GM12878 (cell line): Measurements from ENCODE around the gene DCTN4. TPM values are rescaled to one million over a fixed set of nuclear protein-coding genes. Genes with fewer than 3 reads are reported as not detected.

ENCODE experiments used
- ASH2L ChIP-seq: fragments of 300-600, 200-600 bp; sonication (generic); IDR thresholded peaks from 2 replicates; pipeline ENCODE4 v1.6.1; 2017; ENCODE audit warnings: low read depth, mild to moderate bottlenecking, borderline replicate concordance
- CHD4 ChIP-seq: fragments of 200-600 bp; sonication (generic); IDR thresholded peaks from 2 replicates; pipeline ENCODE4 v1.6.1; 2016; ENCODE audit warnings: mild to moderate bottlenecking
- ESRRA ChIP-seq: IDR thresholded peaks from 2 replicates; pipeline ENCODE4 v1.6.1; 2012; ENCODE audit warnings: mild to moderate bottlenecking, low read length, improper control_type of control experiment
- FOXK2 ChIP-seq: fragments of 450-650 bp; IDR thresholded peaks from 2 replicates; pipeline ENCODE4 v1.6.1; 2017; ENCODE audit warnings: mild to moderate bottlenecking, moderate library complexity
- HDAC6 ChIP-seq: fragments of 200-600 bp; sonication (generic); IDR thresholded peaks from one replicate; pipeline ENCODE4 v1.8.0; 2017; ENCODE audit warnings: antibody characterized with exemption; ENCODE audit not compliant: unreplicated experiment
- IKZF1 ChIP-seq: fragments of 450-650 bp; conservative IDR thresholded peaks from 2 replicates; pipeline ENCODE4 v1.6.1; 2017; ENCODE audit warnings: antibody characterized with exemption, mild to moderate bottlenecking
- KDM1A ChIP-seq: fragments of 200-600 bp; sonication (generic); IDR thresholded peaks from 2 replicates; pipeline ENCODE4 v1.6.1; 2016; ENCODE audit warnings: borderline replicate concordance
- MTA3 ChIP-seq: IDR thresholded peaks from 2 replicates; pipeline ENCODE4 v1.6.1; 2012; ENCODE audit warnings: low read length, inconsistent platforms, borderline replicate concordance
- NFXL1 ChIP-seq: fragments of 450-650 bp; IDR thresholded peaks from 2 replicates; pipeline ENCODE4 v1.6.1; 2017; ENCODE audit warnings: antibody characterized with exemption, mild to moderate bottlenecking, borderline replicate concordance
- NFYB ChIP-seq: IDR thresholded peaks from 2 replicates; pipeline ENCODE4 v1.6.1; 2011; ENCODE audit warnings: low read depth, mild to moderate bottlenecking, low read length, improper control_type of control experiment, moderate library complexity; ENCODE audit not compliant: insufficient read depth
- PKNOX1 ChIP-seq: fragments of 450-650 bp; IDR thresholded peaks from 2 replicates; pipeline ENCODE4 v1.6.1; 2016; ENCODE audit warnings: mild to moderate bottlenecking
- POLR2A ChIP-seq: IDR thresholded peaks from 2 replicates; pipeline ENCODE4 v1.6.1; 2011; ENCODE audit warnings: low read depth, mild to moderate bottlenecking, low read length
- RB1 ChIP-seq: fragments of 450-650 bp; formaldehyde crosslinking; IDR thresholded peaks from 2 replicates; pipeline ENCODE4 v1.6.1; 2017; ENCODE audit warnings: mild to moderate bottlenecking, borderline replicate concordance
- RBBP5 ChIP-seq: fragments of 200-600 bp; sonication (generic); conservative IDR thresholded peaks from 2 replicates; pipeline ENCODE4 v1.6.1; 2016
- RELB ChIP-seq: fragments of 450-650 bp; IDR thresholded peaks from 2 replicates; pipeline ENCODE4 v1.6.1; 2017; ENCODE audit warnings: low read depth, mild to moderate bottlenecking, moderate library complexity
- SIN3A ChIP-seq: IDR thresholded peaks from 2 replicates; pipeline ENCODE4 v1.6.1; 2012; ENCODE audit warnings: low read depth, low read length, improper control_type of control experiment
- SIX5 ChIP-seq: IDR thresholded peaks from 2 replicates; pipeline ENCODE4 v1.6.1; 2011; ENCODE audit warnings: mild to moderate bottlenecking, low read depth, low read length, moderate library complexity; ENCODE audit not compliant: severe bottlenecking
- SUZ12 ChIP-seq: fragments of 200-600 bp; sonication (generic); IDR thresholded peaks from one replicate; pipeline ENCODE4 v1.6.1; 2018; ENCODE audit warnings: antibody characterized with exemption, mild to moderate bottlenecking; ENCODE audit not compliant: unreplicated experiment
- TBL1XR1 ChIP-seq: IDR thresholded peaks from 2 replicates; pipeline ENCODE4 v1.6.1; 2012; ENCODE audit warnings: low read depth, low read length, improper control_type of control experiment
- ZBTB11 ChIP-seq: fragments of 450-650 bp; formaldehyde crosslinking; IDR thresholded peaks from 2 replicates; pipeline ENCODE4 v1.5.0; 2022; ENCODE audit warnings: mild to moderate bottlenecking, missing genetic modification characterization
- ZNF24 ChIP-seq: fragments of 450-650 bp; IDR thresholded peaks from 2 replicates; pipeline ENCODE4 v1.6.1; 2017; ENCODE audit warnings: antibody characterized with exemption, mild to moderate bottlenecking
- polyA plus RNA-seq, 11 experiments: library from polyadenylated mRNA; depleted of rRNA in 4 of 11; unstranded in 6 of 11; stranded (reverse) in 5 of 11; fragments of >200 nt; fragmentation: Nextera tagmentation in 4 of 11; fragmentation: Illumina TruSeq in 1 of 11; extraction: Ambion mirVana in 4 of 11; extraction: Trizol in 1 of 11; gene quantifications; 1 replicate in 1 of 11; 2 replicates in 10 of 11; pipeline versions ENCODE4 v1.2.1 to v1.2.3, GENCODE V29; 2011 to 2016; ENCODE audit warnings: inconsistent platforms in 2 of 11, missing spikeins in 2 of 11, low read depth in 1 of 11
- total RNA-seq, 4 experiments: library from RNA; depleted of rRNA in 3 of 4; stranded (reverse); fragments of >200 nt in 3 of 4; fragmentation: Illumina TruSeq in 1 of 4; extraction: Trizol in 1 of 4; gene quantifications; 2 replicates each; pipeline versions ENCODE4 v1.2.1 to v1.2.3, GENCODE V29; 2013 to 2021
- TF ChIP-seq, protein P1 (sequence below): fragments of 450-650 bp; IDR thresholded peaks from 2 replicates; pipeline ENCODE4 v1.6.1; 2017; ENCODE audit warnings: mild to moderate bottlenecking, moderate library complexity

DCTN4 gene
- total and polyA plus RNA-seq, 10 of the 15 experiments (the other 5 are each of a cell fraction or from before 2014, with no cell fraction given): 7.6 to 27.8 (median 18.0) TPM

- TF ChIP-seq, protein P1, sequence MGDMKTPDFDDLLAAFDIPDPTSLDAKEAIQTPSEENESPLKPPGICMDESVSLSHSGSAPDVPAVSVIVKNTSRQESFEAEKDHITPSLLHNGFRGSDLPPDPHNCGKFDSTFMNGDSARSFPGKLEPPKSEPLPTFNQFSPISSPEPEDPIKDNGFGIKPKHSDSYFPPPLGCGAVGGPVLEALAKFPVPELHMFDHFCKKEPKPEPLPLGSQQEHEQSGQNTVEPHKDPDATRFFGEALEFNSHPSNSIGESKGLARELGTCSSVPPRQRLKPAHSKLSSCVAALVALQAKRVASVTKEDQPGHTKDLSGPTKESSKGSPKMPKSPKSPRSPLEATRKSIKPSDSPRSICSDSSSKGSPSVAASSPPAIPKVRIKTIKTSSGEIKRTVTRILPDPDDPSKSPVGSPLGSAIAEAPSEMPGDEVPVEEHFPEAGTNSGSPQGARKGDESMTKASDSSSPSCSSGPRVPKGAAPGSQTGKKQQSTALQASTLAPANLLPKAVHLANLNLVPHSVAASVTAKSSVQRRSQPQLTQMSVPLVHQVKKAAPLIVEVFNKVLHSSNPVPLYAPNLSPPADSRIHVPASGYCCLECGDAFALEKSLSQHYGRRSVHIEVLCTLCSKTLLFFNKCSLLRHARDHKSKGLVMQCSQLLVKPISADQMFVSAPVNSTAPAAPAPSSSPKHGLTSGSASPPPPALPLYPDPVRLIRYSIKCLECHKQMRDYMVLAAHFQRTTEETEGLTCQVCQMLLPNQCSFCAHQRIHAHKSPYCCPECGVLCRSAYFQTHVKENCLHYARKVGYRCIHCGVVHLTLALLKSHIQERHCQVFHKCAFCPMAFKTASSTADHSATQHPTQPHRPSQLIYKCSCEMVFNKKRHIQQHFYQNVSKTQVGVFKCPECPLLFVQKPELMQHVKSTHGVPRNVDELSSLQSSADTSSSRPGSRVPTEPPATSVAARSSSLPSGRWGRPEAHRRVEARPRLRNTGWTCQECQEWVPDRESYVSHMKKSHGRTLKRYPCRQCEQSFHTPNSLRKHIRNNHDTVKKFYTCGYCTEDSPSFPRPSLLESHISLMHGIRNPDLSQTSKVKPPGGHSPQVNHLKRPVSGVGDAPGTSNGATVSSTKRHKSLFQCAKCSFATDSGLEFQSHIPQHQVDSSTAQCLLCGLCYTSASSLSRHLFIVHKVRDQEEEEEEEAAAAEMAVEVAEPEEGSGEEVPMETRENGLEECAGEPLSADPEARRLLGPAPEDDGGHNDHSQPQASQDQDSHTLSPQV: no peak
- no peak for TF ChIP-seq TBL1XR1
- TF ChIP-seq RB1: no peak
- no peak for TF ChIP-seq NFXL1
- no peak for TF ChIP-seq SIX5
- no peak for TF ChIP-seq PKNOX1
- no peak for TF ChIP-seq SIN3A
- TF ChIP-seq POLR2A: no peak
- no peak for TF ChIP-seq RBBP5
- TF ChIP-seq FOXK2: no peak
- no peak for TF ChIP-seq KDM1A
- no peak for TF ChIP-seq HDAC6
- TF ChIP-seq MTA3: no peak
- TF ChIP-seq NFYB: no peak
- TF ChIP-seq SUZ12: no peak
- no peak for TF ChIP-seq CHD4
- TF ChIP-seq RELB: peak; percentile 42; the same call in 1 of the 2 replicates
- TF ChIP-seq ESRRA: no peak
- no peak for TF ChIP-seq ZNF24
- no peak for TF ChIP-seq ASH2L
- peak; percentile 27; the same call in 1 of the 2 replicates for TF ChIP-seq IKZF1
- TF ChIP-seq ZBTB11 (CRISPR knock-in tag): no peak
Measured at GRCh38 chr5:150789943-150790611, 31.3 kb upstream of the DCTN4 start (continued).
